Osteocyte (in vitro differentiated cells): ENCODE data around the gene MIOS. TPM values are rescaled to one million over a fixed set of nuclear protein-coding genes. Genes with fewer than 3 reads are reported as not detected.

Experiments
- DNase-seq: peaks from one replicate; pipeline ENCODE4 v3.0.0; 2021; ENCODE audit warnings: mixed read lengths; ENCODE audit not compliant: unreplicated experiment; ENCODE audit errors: extremely low spot score
- H3K27ac Mint-ChIP-seq: one replicate; pipeline ENCODE4 v1.8.0; 2021; ENCODE audit warnings: mild to moderate bottlenecking, mixed read lengths; ENCODE audit not compliant: unreplicated experiment
- H3K27me3 Mint-ChIP-seq: one replicate; pipeline ENCODE4 v1.8.0; 2021; ENCODE audit warnings: mixed read lengths; ENCODE audit not compliant: unreplicated experiment
- H3K36me3 Mint-ChIP-seq: one replicate; pipeline ENCODE4 v1.8.0; 2021; ENCODE audit warnings: mixed read lengths; ENCODE audit not compliant: unreplicated experiment
- H3K4me1 Mint-ChIP-seq: one replicate; pipeline ENCODE4 v1.8.0; 2021; ENCODE audit warnings: mixed read lengths; ENCODE audit not compliant: unreplicated experiment
- H3K4me3 Mint-ChIP-seq: one replicate; pipeline ENCODE4 v1.8.0; 2021; ENCODE audit warnings: mild to moderate bottlenecking, moderate library complexity, mixed read lengths; ENCODE audit not compliant: unreplicated experiment
- H3K9me3 Mint-ChIP-seq: one replicate; pipeline ENCODE4 v1.8.0; 2021; ENCODE audit warnings: mixed read lengths; ENCODE audit not compliant: unreplicated experiment
- total RNA-seq: library from RNA; stranded (reverse); gene quantifications from 2 replicates; pipeline ENCODE4 v1.2.1, GENCODE V29; 2021
- TF ChIP-seq, protein P1 (sequence below): fragments of 200-600 bp; sonication (generic); IDR thresholded peaks from 2 replicates; pipeline ENCODE4 v1.5.0; 2021; ENCODE audit warnings: antibody characterized with exemption, mild to moderate bottlenecking, moderate library complexity

The MIOS gene
- total RNA-seq, 1 donor from 2014 or later = 19.1 TPM

- no peak for DNase-seq
- no peaks in the 10 kb centered on the region for H3K27me3 Mint-ChIP-seq
- TF ChIP-seq, protein P1, sequence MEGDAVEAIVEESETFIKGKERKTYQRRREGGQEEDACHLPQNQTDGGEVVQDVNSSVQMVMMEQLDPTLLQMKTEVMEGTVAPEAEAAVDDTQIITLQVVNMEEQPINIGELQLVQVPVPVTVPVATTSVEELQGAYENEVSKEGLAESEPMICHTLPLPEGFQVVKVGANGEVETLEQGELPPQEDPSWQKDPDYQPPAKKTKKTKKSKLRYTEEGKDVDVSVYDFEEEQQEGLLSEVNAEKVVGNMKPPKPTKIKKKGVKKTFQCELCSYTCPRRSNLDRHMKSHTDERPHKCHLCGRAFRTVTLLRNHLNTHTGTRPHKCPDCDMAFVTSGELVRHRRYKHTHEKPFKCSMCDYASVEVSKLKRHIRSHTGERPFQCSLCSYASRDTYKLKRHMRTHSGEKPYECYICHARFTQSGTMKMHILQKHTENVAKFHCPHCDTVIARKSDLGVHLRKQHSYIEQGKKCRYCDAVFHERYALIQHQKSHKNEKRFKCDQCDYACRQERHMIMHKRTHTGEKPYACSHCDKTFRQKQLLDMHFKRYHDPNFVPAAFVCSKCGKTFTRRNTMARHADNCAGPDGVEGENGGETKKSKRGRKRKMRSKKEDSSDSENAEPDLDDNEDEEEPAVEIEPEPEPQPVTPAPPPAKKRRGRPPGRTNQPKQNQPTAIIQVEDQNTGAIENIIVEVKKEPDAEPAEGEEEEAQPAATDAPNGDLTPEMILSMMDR = no peak
- no peak overlapping the region for H3K4me3 Mint-ChIP-seq
- no peak overlapping the region for H3K27ac Mint-ChIP-seq
- H3K36me3 Mint-ChIP-seq = no peaks in the 10 kb centered on the region
- no peaks in the 10 kb centered on the region for H3K4me1 Mint-ChIP-seq
- no peaks in the 10 kb centered on the region for H3K9me3 Mint-ChIP-seq
Observed at GRCh38 chr7:7613210-7613609, 46.5 kb downstream of the MIOS start.

- Mint-ChIP-seq H3K4me3 (no peak overlapping the region), H3K27ac (no peak overlapping the region), H3K36me3 (no peaks in the 10 kb centered on the region), H3K27me3 (no peaks in the 10 kb centered on the region), H3K4me1 (no peaks in the 10 kb centered on the region), H3K9me3 (no peaks in the 10 kb centered on the region)
- no peak for DNase-seq
- TF ChIP-seq, protein P1 = no peak
Observed at GRCh38 chr7:7614018-7614741, 47.5 kb downstream of the MIOS start.

DNA sequence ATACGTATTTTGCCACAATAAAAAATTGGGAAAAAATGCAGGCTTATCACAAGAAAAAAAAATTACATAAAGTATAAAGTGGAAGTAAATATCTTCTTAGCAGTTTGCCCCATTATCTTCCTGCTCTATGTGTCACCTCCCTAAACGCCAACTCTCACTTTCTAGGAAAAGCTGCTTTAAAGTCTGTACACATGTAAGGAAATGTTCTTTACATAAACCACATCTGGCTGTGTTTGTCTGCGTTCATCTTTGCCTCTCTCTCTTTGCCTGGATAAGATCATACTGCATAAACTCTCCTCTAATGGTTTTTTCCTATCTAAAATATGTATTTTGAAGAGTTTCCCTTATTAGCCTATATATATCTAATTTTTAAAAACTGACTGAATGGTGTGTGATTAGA lies 50.9 kb downstream of the MIOS start:
- Mint-ChIP-seq H3K4me3 (no peak overlapping the region), H3K36me3 (no peaks in the 10 kb centered on the region), H3K9me3 (no peaks in the 10 kb centered on the region), H3K4me1 (no peaks in the 10 kb centered on the region), H3K27me3 (no peaks in the 10 kb centered on the region), H3K27ac (no peak overlapping the region)
- TF ChIP-seq, protein P1 = no peak
- no peak for DNase-seq

- DNase-seq = no peak
- Mint-ChIP-seq H3K4me1 (no peaks in the 10 kb centered on the region), H3K4me3 (no peak overlapping the region), H3K9me3 (no peaks in the 10 kb centered on the region), H3K36me3 (no peaks in the 10 kb centered on the region), H3K27ac (no peak overlapping the region), H3K27me3 (no peaks in the 10 kb centered on the region)
- TF ChIP-seq, protein P1 = no peak
Observed at GRCh38 chr7:7618410-7618809, 51.7 kb downstream of the MIOS start.

- H3K9me3 Mint-ChIP-seq = no peaks in the 10 kb centered on the region
- no peaks in the 10 kb centered on the region for H3K4me1 Mint-ChIP-seq
Observed at GRCh38 chr7:7620236-7620635, 53.6 kb downstream of the MIOS start.

More at GRCh38 chr7:7620236-7620635, 53.6 kb downstream of the MIOS start:
- TF ChIP-seq, protein P1 = no peak
- Mint-ChIP-seq H3K4me3 (no peak overlapping the region), H3K27me3 (no peaks in the 10 kb centered on the region), H3K36me3 (no peaks in the 10 kb centered on the region), H3K27ac (no peak overlapping the region)
- no peak for DNase-seq
